HEK293 (cell line): ENCODE results near the gene DPP6.

Experiments used
- CTCF ChIA-PET: fragments of 350-600 bp; formaldehyde crosslinking; extraction: SDS; loops from one replicate; lab custom pipeline; 2021; ENCODE audit warnings: antibody characterized with exemption; lab: Yijun Ruan, JAX
- POLR2A ChIA-PET: fragments of 300-600 bp; formaldehyde crosslinking; extraction: SDS; loops from one replicate; lab custom pipeline; 2020; ENCODE audit warnings: antibody characterized with exemption, inconsistent platforms; lab: Yijun Ruan, JAX
- H3K27ac ChIP-seq: fragments of 200-500 bp; sonication (Bioruptor generic); 2 replicates; pipeline ENCODE4 v1.5.1; 2014; ENCODE audit warnings: low read depth, low read length, control low read depth, inconsistent platforms; ENCODE audit errors: extremely low read depth
- H3K36me3 ChIP-seq, 2 experiments: fragments of 200-500 bp in 1 of 2; sonication (Bioruptor generic) in 1 of 2; 1 replicate in 1 of 2; 2 replicates in 1 of 2; pipeline ENCODE4 v1.5.1; 2014 to 2017; ENCODE audit warnings: inconsistent platforms in 2 of 2, low read length in 2 of 2; ENCODE audit not compliant: control insufficient read depth in 2 of 2, insufficient read depth in 1 of 2
- H3K4me1 ChIP-seq: fragments of 200-500 bp; sonication (Bioruptor generic); 2 replicates; pipeline ENCODE4 v1.5.1; 2014; ENCODE audit warnings: mild to moderate bottlenecking, low read length, inconsistent platforms; ENCODE audit not compliant: control insufficient read depth, insufficient read depth
- H3K4me3 ChIP-seq: 2 replicates; pipeline ENCODE4 v1.5.1; 2011; ENCODE audit warnings: low read depth, mild to moderate bottlenecking, control low read depth, low read length, moderate library complexity
- H3K9me3 ChIP-seq: fragments of 200-500 bp; sonication (Bioruptor generic); 2 replicates; pipeline ENCODE4 v1.5.1; 2014; ENCODE audit warnings: low read depth, low read length, inconsistent platforms; ENCODE audit not compliant: control insufficient read depth, insufficient read depth
- BCL11B ChIP-seq: fragments of 450-650 bp; formaldehyde crosslinking; IDR thresholded peaks from 2 replicates; pipeline ENCODE4 v1.5.1; 2016; ENCODE audit warnings: low read depth, missing biosample characterization, missing genetic modification characterization
- GLIS1 ChIP-seq: fragments of 450-650 bp; formaldehyde crosslinking; IDR thresholded peaks from 2 replicates; pipeline ENCODE4 v1.5.1; 2016; ENCODE audit warnings: missing biosample characterization, missing genetic modification characterization
- HOXD13 ChIP-seq: sonication (generic); formaldehyde crosslinking; IDR thresholded peaks from 2 replicates; pipeline ENCODE4 v1.8.0; 2022; ENCODE audit warnings: missing genetic modification reagents, borderline replicate concordance
- IKZF3 ChIP-seq: fragments of 450-650 bp; IDR thresholded peaks from 2 replicates; pipeline ENCODE4 v1.5.0; 2018; ENCODE audit warnings: missing biosample characterization, mild to moderate bottlenecking, missing genetic modification characterization, moderate library complexity
- INSM2 ChIP-seq: fragments of 450-650 bp; formaldehyde crosslinking; IDR thresholded peaks from 2 replicates; pipeline ENCODE4 v1.5.1; 2016; ENCODE audit warnings: missing biosample characterization, missing genetic modification characterization
- KLF1 ChIP-seq: fragments of 450-650 bp; formaldehyde crosslinking; IDR thresholded peaks from 2 replicates; pipeline ENCODE4 v1.5.1; 2016; ENCODE audit warnings: missing biosample characterization, missing genetic modification characterization
- MEIS1 ChIP-seq: sonication (generic); formaldehyde crosslinking; IDR thresholded peaks from 2 replicates; pipeline ENCODE4 v1.8.1; 2022; ENCODE audit warnings: missing genetic modification reagents, mild to moderate bottlenecking, borderline replicate concordance
- PATZ1 ChIP-seq: fragments of 450-650 bp; formaldehyde crosslinking; IDR thresholded peaks from 2 replicates; pipeline ENCODE4 v1.5.1; 2016; ENCODE audit warnings: missing biosample characterization, missing genetic modification characterization
- PRDM1 ChIP-seq: fragments of 450-650 bp; formaldehyde crosslinking; IDR thresholded peaks from 2 replicates; pipeline ENCODE4; 2016; ENCODE audit warnings: missing biosample characterization, missing genetic modification characterization
- REPIN1 ChIP-seq: fragments of 450-650 bp; formaldehyde crosslinking; IDR thresholded peaks from 2 replicates; pipeline ENCODE4 v1.5.1; 2017; ENCODE audit warnings: missing biosample characterization, missing genetic modification characterization, low read depth
- ZBTB17 ChIP-seq: fragments of 450-650 bp; formaldehyde crosslinking; IDR thresholded peaks from 2 replicates; pipeline ENCODE4 v1.5.1; 2016; ENCODE audit warnings: missing biosample characterization, missing genetic modification characterization
- ZBTB20 ChIP-seq: fragments of 450-650 bp; formaldehyde crosslinking; IDR thresholded peaks from 2 replicates; pipeline ENCODE4 v1.5.1; 2016; ENCODE audit warnings: missing biosample characterization, missing genetic modification characterization
- ZNF138 ChIP-seq: fragments of 450-650 bp; formaldehyde crosslinking; IDR thresholded peaks from 2 replicates; pipeline ENCODE4 v1.5.1; 2016; ENCODE audit warnings: missing biosample characterization, missing genetic modification characterization, borderline replicate concordance
- ZNF169 ChIP-seq: fragments of 450-650 bp; formaldehyde crosslinking; IDR thresholded peaks from 2 replicates; pipeline ENCODE4 v1.5.1; 2016; ENCODE audit warnings: missing biosample characterization, missing genetic modification characterization
- ZNF19 ChIP-seq: fragments of 450-650 bp; formaldehyde crosslinking; IDR thresholded peaks from 2 replicates; pipeline ENCODE4; 2016; ENCODE audit warnings: missing biosample characterization, missing genetic modification characterization, low read depth
- ZNF404 ChIP-seq: fragments of 450-650 bp; formaldehyde crosslinking; IDR thresholded peaks from 2 replicates; pipeline ENCODE4 v1.5.1; 2017; ENCODE audit warnings: missing biosample characterization, missing genetic modification characterization
- ZNF473 ChIP-seq: fragments of 450-650 bp; formaldehyde crosslinking; IDR thresholded peaks from 2 replicates; pipeline ENCODE4 v1.5.1; 2017; ENCODE audit warnings: missing biosample characterization, missing genetic modification characterization
- ZNF549 ChIP-seq: fragments of 450-650 bp; IDR thresholded peaks from 2 replicates; pipeline ENCODE4 v1.5.1; 2018; ENCODE audit warnings: missing biosample characterization, missing genetic modification characterization, mild to moderate bottlenecking, inconsistent platforms, moderate library complexity
- ZNF596 ChIP-seq: fragments of 450-650 bp; IDR thresholded peaks from 2 replicates; pipeline ENCODE4 v1.5.0; 2018; ENCODE audit warnings: missing biosample characterization, mild to moderate bottlenecking, missing genetic modification characterization, moderate library complexity
- ZNF623 ChIP-seq: fragments of 450-650 bp; formaldehyde crosslinking; IDR thresholded peaks from 2 replicates; pipeline ENCODE4 v1.5.1; 2016; ENCODE audit warnings: missing biosample characterization, missing genetic modification characterization
- ZNF624 ChIP-seq: fragments of 450-650 bp; formaldehyde crosslinking; IDR thresholded peaks from 2 replicates; pipeline ENCODE4 v1.5.1; 2017; ENCODE audit warnings: missing biosample characterization, missing genetic modification characterization
- ZNF626 ChIP-seq: fragments of 450-650 bp; sonication (Bioruptor Pico); formaldehyde crosslinking; IDR thresholded peaks from 2 replicates; pipeline ENCODE4 v1.5.1; 2018; ENCODE audit warnings: missing biosample characterization, missing genetic modification characterization, inconsistent platforms
- ZNF707 ChIP-seq: fragments of 450-650 bp; formaldehyde crosslinking; IDR thresholded peaks from 2 replicates; pipeline ENCODE4 v1.5.1; 2016; ENCODE audit warnings: missing biosample characterization, missing genetic modification characterization
- ZNF76 ChIP-seq: fragments of 450-650 bp; formaldehyde crosslinking; IDR thresholded peaks from 2 replicates; pipeline ENCODE4; 2016; ENCODE audit warnings: low read depth, missing biosample characterization, missing genetic modification characterization, borderline replicate concordance
- ZNF791 ChIP-seq: fragments of 450-650 bp; formaldehyde crosslinking; IDR thresholded peaks from 2 replicates; pipeline ENCODE4 v1.5.1; 2016; ENCODE audit warnings: missing biosample characterization, missing genetic modification characterization
- ZSCAN4 ChIP-seq: fragments of 450-650 bp; formaldehyde crosslinking; IDR thresholded peaks from 2 replicates; pipeline ENCODE4 v1.5.1; 2017; ENCODE audit warnings: missing biosample characterization, missing genetic modification characterization

Gene DPP6

GRCh38 chr7:154795014-154795413 is 742.8 kb downstream of the DPP6 start:
- Histone ChIP-seq H3K27ac (no peak overlapping the region), H3K36me3 (no peaks in the 10 kb centered on the region), H3K4me1 (no peaks in the 10 kb centered on the region), H3K9me3 (no peaks in the 10 kb centered on the region), H3K4me3 (no peak overlapping the region)
- CTCF ChIA-PET: interaction anchor here (0.6 to 0.8 kb wide), 3 partner anchors 11 to 1483 kb away, joined by 3 to 5 read pairs (median 4); no protein-coding TSS in a partner anchor
- TF ChIP-seq BCL11B (tag by site-specific recombination) (no peak), ZNF473 (tag by site-specific recombination) (no peak), PATZ1 (tag by site-specific recombination) (no peak), KLF1 (tag by site-specific recombination) (no peak), REPIN1 (tag by site-specific recombination) (no peak), ZNF707 (tag by site-specific recombination) (no peak), ZNF169 (tag by site-specific recombination) (no peak), MEIS1 (CRISPR knock-in tag) (no peak)
- POLR2A ChIA-PET: no interaction called here

GRCh38 chr7:154795437-154795836 is 743.2 kb downstream of the DPP6 start:
- ChIA-PET POLR2A (no interaction called here), CTCF (interaction anchor here (0.8 kb wide), 1 partner anchor 11 kb away, joined by 5 read pairs; no protein-coding TSS in a partner anchor)
- H3K4me1 ChIP-seq: no peaks in the 10 kb centered on the region
- TF ChIP-seq ZNF19 (tag by site-specific recombination) (no peak), INSM2 (tag by site-specific recombination) (no peak), ZNF626 (tag by site-specific recombination) (no peak), ZNF76 (no peak), ZBTB20 (no peak), BCL11B (tag by site-specific recombination) (no peak)
- H3K36me3 ChIP-seq: no peaks in the 10 kb centered on the region
- H3K9me3 ChIP-seq: no peaks in the 10 kb centered on the region
- H3K4me3 ChIP-seq: no peak overlapping the region
- H3K27ac ChIP-seq: no peak overlapping the region

- no peak overlapping the region for H3K27ac ChIP-seq
- H3K4me3 ChIP-seq: no peak overlapping the region
- no peaks in the 10 kb centered on the region for H3K9me3 ChIP-seq
- ChIA-PET POLR2A (no interaction called here), CTCF (no interaction called here)
- H3K4me1 ChIP-seq: no peaks in the 10 kb centered on the region
- H3K36me3 ChIP-seq: no peaks in the 10 kb centered on the region
- TF ChIP-seq ZNF596 (tag by site-specific recombination) (no peak), ZSCAN4 (tag by site-specific recombination) (no peak), IKZF3 (no peak), ZNF549 (tag by site-specific recombination) (no peak), ZNF404 (tag by site-specific recombination) (no peak), ZNF624 (tag by site-specific recombination) (no peak), ZBTB17 (no peak), ZNF623 (no peak), ZNF138 (tag by site-specific recombination) (no peak), GLIS1 (tag by site-specific recombination) (no peak), ZNF791 (tag by site-specific recombination) (no peak), HOXD13 (CRISPR knock-in tag) (no peak), PRDM1 (tag by site-specific recombination) (no peak), ZNF169 (tag by site-specific recombination) (no peak)
These were observed 752.3 kb downstream of the DPP6 start for GRCh38 chr7:154804449-154804848.
